ENCODE results near the gene SMYD3. TPM values are rescaled to one million over a fixed set of nuclear protein-coding genes. Genes with fewer than 3 reads are reported as not detected.

The SMYD3 gene
- polyA plus RNA-seq, 1 donor from 2014 or later, result 35.9 TPM

GRCh38 chr1:246155923-246156322, 351.2 kb downstream of the SMYD3 start:
- no peaks in the 10 kb centered on the region for H3K9me3 Mint-ChIP-seq
- H3K27ac Mint-ChIP-seq, result no peak overlapping the region
- H3K4me1 Mint-ChIP-seq, result peaks cover 0 to 4% (median 2%) of the 10 kb centered on the region in 3 donors
- H3K27me3 Mint-ChIP-seq, result no peaks in the 10 kb centered on the region
- no peak overlapping the region for H3K4me3 Mint-ChIP-seq
- peaks cover 8% of the 10 kb centered on the region for H3K36me3 Mint-ChIP-seq

DNA sequence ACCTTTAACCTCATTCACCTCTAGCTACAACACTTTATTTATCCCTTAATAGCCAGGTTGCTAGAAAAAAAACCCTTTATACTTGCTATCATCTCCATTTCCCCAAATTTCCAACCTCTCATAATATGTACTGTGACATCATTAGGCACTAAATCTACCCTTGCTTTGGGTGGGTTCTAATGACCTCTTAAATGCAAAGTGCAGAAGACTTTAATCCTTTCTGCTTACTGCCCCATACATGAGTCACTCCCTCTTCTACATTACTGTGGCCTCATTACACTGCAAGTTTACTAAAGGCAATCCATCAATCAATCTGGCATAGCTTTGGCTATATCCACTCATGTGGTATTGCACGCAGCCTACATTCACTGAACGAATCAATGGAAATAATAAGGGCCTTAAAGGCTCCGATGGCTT, 353.3 kb downstream of the SMYD3 start:
- H3K27ac Mint-ChIP-seq, result no peak overlapping the region
- peaks cover 0 to 4% (median 2%) of the 10 kb centered on the region in 3 donors for H3K4me1 Mint-ChIP-seq
- peaks cover 1 to 2% (median 2%) of the 10 kb centered on the region in 3 donors for H3K9me3 Mint-ChIP-seq
- H3K4me3 Mint-ChIP-seq, result no peak overlapping the region
- H3K27me3 Mint-ChIP-seq, result no peaks in the 10 kb centered on the region
- peaks cover 8% of the 10 kb centered on the region for H3K36me3 Mint-ChIP-seq

DNA sequence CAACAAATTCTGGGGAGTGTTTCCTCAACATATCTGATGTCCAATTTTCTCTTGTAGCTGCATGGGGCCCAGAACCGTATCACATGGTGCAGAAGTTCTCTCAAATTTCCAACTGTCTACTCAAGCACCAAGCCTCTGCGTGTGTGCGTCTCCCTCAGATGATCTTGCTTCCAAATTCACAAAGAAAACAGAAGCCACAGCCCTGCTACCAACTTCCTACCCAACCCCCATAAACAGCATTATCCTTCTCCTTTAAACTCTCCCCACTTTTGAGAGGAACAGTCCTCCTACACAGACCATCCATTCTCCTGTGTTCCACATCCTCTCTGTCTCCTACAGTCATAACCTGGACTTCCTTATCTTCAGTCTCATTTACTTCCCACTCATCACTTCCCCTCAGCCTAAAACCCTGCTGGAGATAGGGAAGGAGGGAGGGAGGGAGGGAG, 354.1 kb downstream of the SMYD3 start:
- Mint-ChIP-seq H3K4me3 (no peak overlapping the region), H3K27me3 (no peaks in the 10 kb centered on the region), H3K27ac (no peak overlapping the region), H3K36me3 (peaks cover 8% of the 10 kb centered on the region), H3K9me3 (peaks cover 3 to 9% (median 6%) of the 10 kb centered on the region in 3 donors), H3K4me1 (peaks cover 0 to 4% (median 0%) of the 10 kb centered on the region in 3 donors)

DNA sequence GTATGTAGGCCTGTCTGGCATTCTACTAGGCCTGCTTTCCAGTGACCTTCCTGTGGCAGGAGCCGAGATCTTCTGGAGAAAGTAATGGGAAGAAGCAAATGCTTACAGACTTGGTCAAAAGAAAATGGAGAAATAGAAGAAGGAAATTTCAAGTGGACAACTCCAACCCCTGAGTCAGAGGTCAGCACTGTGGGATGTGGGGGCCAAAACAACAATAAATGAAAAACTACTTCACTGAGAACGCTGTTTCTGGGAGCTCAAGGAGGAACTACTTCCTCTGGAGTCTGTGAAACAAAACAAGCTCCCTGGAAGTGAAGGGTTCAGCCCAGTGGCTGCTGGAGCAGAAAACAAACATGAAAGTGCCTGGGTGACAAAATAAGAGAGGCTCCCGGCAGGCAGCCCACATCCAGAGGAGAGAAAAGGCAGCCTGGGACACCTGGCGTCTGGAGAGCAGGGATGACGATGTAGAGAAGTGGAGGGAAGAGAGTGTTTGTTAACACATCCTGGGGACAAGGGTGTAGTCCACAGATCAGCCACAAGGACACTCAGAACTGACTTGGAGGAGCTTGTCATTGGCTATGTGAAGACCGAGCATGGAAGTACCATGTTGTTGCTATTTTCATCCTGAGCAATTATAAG, 355.2 kb downstream of the SMYD3 start:
- no peak overlapping the region for H3K4me3 Mint-ChIP-seq
- peak overlapping the region in 1 of 3 donors; percentile 66 for H3K27ac Mint-ChIP-seq

GRCh38 chr1:246149543-246149942, 357.5 kb downstream of the SMYD3 start:
- Mint-ChIP-seq H3K4me3 (no peak overlapping the region), H3K27me3 (no peaks in the 10 kb centered on the region), H3K36me3 (peaks cover 6% of the 10 kb centered on the region), H3K9me3 (peaks cover 3 to 9% (median 8%) of the 10 kb centered on the region in 3 donors), H3K27ac (no peak overlapping the region), H3K4me1 (peaks cover 0 to 2% (median 0%) of the 10 kb centered on the region in 3 donors)

More for the DNA sequence above, 355.2 kb downstream of the SMYD3 start:
- Mint-ChIP-seq H3K9me3 (peaks cover 3 to 9% (median 8%) of the 10 kb centered on the region in 3 donors), H3K27me3 (no peaks in the 10 kb centered on the region), H3K36me3 (peaks cover 8% of the 10 kb centered on the region), H3K4me1 (peaks cover 0 to 2% (median 0%) of the 10 kb centered on the region in 3 donors)

DNA sequence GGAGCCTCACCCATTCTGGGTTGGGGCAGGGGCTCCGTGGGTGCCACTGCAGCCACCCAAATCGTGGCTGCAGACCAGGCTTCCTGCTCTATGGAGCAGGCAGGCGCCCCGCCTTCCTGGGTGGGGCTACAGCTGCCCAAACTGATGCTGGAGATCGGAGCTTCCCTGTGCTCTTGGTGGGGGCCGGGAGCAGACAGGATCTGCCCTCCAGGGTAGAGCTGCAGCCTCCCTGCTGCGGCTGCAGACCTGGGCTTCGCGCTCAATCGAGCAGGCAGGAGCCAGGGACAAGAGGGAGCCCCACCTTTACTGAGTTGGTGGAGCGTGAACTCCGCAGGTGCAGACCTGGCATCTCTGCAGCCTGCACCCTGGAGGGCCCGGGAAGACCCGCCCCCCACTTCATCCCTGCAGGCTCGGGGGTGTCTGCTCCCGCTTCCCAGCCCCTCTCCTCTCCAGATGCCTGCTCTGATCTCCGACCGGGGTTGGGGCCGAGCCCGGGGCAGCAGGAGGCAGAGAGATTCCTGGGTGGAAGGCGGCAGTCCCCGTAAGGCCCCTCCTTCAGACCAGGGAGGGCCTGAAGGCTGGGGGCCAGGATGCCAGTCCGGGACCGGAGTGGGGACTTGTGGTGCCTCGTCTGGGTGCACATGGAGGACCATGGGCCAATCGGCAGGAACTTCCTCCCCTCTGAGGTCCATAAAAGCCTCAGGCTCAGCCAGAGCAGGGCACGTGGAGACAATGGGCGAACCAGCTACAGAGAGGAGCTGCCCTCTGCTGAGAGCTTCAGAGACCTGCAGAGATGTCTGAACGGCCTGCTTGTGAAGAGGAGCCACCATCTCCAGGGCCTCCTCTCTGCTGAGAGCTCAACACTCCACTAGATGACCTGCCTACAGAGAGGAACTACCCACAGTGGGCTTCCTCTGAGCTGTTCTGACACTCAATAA, 359.3 kb downstream of the SMYD3 start:
- Mint-ChIP-seq H3K27me3 (no peaks in the 10 kb centered on the region), H3K4me3 (no peak overlapping the region), H3K36me3 (peaks cover 2% of the 10 kb centered on the region), H3K4me1 (no peaks in the 10 kb centered on the region), H3K27ac (no peak overlapping the region), H3K9me3 (peaks cover 3 to 9% (median 8%) of the 10 kb centered on the region in 3 donors)

- H3K9me3 Mint-ChIP-seq, result peaks cover 3 to 9% (median 8%) of the 10 kb centered on the region in 3 donors
- H3K4me1 Mint-ChIP-seq, result no peaks in the 10 kb centered on the region
- H3K27me3 Mint-ChIP-seq, result no peaks in the 10 kb centered on the region
- H3K4me3 Mint-ChIP-seq, result no peak overlapping the region
- H3K27ac Mint-ChIP-seq, result no peak overlapping the region
- peaks cover 2% of the 10 kb centered on the region for H3K36me3 Mint-ChIP-seq
Observed at GRCh38 chr1:246146804-246147523, 360.1 kb downstream of the SMYD3 start.

GRCh38 chr1:246145900-246146299, 361.2 kb downstream of the SMYD3 start:
- Mint-ChIP-seq H3K4me3 (no peak overlapping the region), H3K27ac (no peak overlapping the region), H3K9me3 (peaks cover 3 to 9% (median 8%) of the 10 kb centered on the region in 3 donors), H3K4me1 (no peaks in the 10 kb centered on the region), H3K36me3 (no peaks in the 10 kb centered on the region), H3K27me3 (no peaks in the 10 kb centered on the region)

DNA sequence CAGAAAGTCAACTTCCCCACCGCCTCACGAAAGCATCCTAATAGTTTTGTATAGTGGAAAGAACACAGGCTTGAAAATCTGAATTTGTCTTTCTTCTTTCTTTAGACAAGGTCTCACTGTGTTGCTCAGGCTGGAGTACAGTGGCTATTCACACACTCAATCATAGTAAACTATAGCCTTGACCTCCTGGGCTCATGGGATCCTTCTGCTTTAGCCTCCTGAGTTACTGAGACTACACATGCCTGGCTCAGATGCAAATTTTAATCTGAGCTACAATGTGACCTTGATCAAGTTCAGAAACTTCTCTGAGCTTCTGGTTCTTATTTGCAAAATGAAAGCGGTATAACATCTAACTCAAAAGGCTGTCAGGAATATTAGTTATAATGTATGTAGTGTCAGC, 362.1 kb downstream of the SMYD3 start:
- no peaks in the 10 kb centered on the region for H3K27me3 Mint-ChIP-seq
- no peaks in the 10 kb centered on the region for H3K36me3 Mint-ChIP-seq
- no peak overlapping the region for H3K4me3 Mint-ChIP-seq
- peaks cover 3 to 9% (median 8%) of the 10 kb centered on the region in 3 donors for H3K9me3 Mint-ChIP-seq
- H3K4me1 Mint-ChIP-seq, result no peaks in the 10 kb centered on the region
- H3K27ac Mint-ChIP-seq, result no peak overlapping the region

DNA sequence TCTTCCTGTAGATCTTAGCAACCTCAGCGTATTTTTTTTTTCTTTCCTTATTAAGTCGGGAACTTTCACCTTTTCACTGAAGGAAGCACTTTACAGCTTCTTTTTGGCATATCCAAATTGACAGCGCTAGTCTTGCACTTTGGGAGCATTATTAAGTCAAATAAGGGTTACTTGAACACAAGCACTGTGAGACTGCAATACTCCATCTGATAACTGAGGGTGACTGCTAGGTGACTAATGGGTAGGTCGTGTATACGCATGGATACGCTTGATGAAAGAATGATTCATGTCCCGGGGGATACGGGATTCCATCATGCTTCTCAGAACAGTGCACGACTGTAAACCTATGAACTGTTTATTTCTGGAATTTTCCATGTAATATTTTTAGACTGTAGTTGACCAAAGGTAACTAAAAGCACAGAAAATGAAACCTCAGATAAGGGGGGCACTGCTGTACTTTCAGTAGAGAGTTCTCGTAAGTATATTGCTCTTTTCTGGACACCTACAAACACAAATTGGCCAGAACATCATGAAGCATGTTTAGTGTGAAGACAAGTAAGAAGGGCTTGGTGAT, 364.7 kb downstream of the SMYD3 start:
- H3K36me3 Mint-ChIP-seq, result no peaks in the 10 kb centered on the region
- no peak overlapping the region for H3K4me3 Mint-ChIP-seq
- no peaks in the 10 kb centered on the region for H3K4me1 Mint-ChIP-seq
- no peaks in the 10 kb centered on the region for H3K27me3 Mint-ChIP-seq
- no peak overlapping the region for H3K27ac Mint-ChIP-seq
- peaks cover 0 to 2% (median 0%) of the 10 kb centered on the region in 3 donors for H3K9me3 Mint-ChIP-seq

- no peaks in the 10 kb centered on the region for H3K4me1 Mint-ChIP-seq
- peaks cover 1% of the 10 kb centered on the region for H3K36me3 Mint-ChIP-seq
- no peak overlapping the region for H3K27ac Mint-ChIP-seq
- no peaks in the 10 kb centered on the region for H3K9me3 Mint-ChIP-seq
- H3K4me3 Mint-ChIP-seq, result no peak overlapping the region
- H3K27me3 Mint-ChIP-seq, result no peaks in the 10 kb centered on the region
Observed at GRCh38 chr1:246141306-246141705, 365.8 kb downstream of the SMYD3 start.

- H3K36me3 Mint-ChIP-seq, result peaks cover 3% of the 10 kb centered on the region
- H3K27ac Mint-ChIP-seq, result no peak overlapping the region
- H3K27me3 Mint-ChIP-seq, result no peaks in the 10 kb centered on the region
- no peak overlapping the region for H3K4me3 Mint-ChIP-seq
- H3K4me1 Mint-ChIP-seq, result no peaks in the 10 kb centered on the region
- H3K9me3 Mint-ChIP-seq, result no peaks in the 10 kb centered on the region
Observed at GRCh38 chr1:246139745-246140182, 367.3 kb downstream of the SMYD3 start.

DNA sequence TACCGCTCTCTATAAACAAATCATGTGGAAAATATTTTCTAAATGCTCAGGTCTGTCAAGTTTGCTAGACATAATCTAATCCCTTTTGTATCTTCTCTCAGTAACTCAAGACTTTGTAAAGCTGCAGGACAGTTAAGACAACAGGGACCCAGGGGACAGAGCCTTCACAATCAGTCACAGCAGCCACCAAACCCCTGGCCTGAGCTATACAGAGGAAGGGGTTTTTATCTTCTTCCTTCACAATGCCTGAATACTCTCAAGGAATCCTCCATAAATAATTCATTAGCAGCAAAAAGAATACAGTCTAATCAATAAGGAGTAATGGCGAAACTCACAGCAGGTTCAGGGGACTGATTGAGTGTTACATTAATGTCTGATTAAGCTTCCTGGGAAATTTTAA, 368.3 kb downstream of the SMYD3 start:
- Mint-ChIP-seq H3K27me3 (no peaks in the 10 kb centered on the region), H3K4me3 (no peak overlapping the region), H3K9me3 (no peaks in the 10 kb centered on the region), H3K27ac (no peak overlapping the region), H3K4me1 (no peaks in the 10 kb centered on the region), H3K36me3 (peaks cover 3% of the 10 kb centered on the region)

DNA sequence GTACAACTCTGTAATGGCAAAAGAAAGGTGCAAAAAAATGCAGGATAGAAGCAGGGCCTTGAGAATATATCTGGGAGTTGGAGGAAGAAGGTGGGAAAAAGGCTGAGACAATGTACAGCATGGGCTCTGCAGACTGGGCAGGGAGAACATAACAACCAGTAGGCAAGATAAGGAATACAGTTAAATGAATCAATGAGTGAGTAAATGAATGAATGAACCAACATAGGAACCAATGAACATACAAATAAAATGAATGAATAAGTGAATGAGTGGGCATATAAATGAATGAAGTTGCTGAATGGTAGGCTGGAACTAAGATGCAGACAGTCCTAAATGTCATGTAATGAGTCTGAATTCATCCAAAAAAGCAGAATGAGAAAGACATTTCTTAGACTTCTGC, 370.6 kb downstream of the SMYD3 start:
- no peaks in the 10 kb centered on the region for H3K27me3 Mint-ChIP-seq
- H3K9me3 Mint-ChIP-seq, result peaks cover 0 to 3% (median 0%) of the 10 kb centered on the region in 3 donors
- no peak overlapping the region for H3K4me3 Mint-ChIP-seq
- peaks cover 3% of the 10 kb centered on the region for H3K36me3 Mint-ChIP-seq
- peak overlapping the region in 1 of 3 donors; percentile 54 for H3K27ac Mint-ChIP-seq
- no peaks in the 10 kb centered on the region for H3K4me1 Mint-ChIP-seq
